Measurements from ENCODE around the gene FARS2. TPM values are rescaled to one million over a fixed set of nuclear protein-coding genes. Genes with fewer than 3 reads are reported as not detected.

Gene FARS2
- total and polyA plus RNA-seq, 9 of the 15 experiments (the other 6 are each of a cell fraction or from before 2014, with no cell fraction given), result 16.5 to 62.2 (median 27.0) TPM

DNA sequence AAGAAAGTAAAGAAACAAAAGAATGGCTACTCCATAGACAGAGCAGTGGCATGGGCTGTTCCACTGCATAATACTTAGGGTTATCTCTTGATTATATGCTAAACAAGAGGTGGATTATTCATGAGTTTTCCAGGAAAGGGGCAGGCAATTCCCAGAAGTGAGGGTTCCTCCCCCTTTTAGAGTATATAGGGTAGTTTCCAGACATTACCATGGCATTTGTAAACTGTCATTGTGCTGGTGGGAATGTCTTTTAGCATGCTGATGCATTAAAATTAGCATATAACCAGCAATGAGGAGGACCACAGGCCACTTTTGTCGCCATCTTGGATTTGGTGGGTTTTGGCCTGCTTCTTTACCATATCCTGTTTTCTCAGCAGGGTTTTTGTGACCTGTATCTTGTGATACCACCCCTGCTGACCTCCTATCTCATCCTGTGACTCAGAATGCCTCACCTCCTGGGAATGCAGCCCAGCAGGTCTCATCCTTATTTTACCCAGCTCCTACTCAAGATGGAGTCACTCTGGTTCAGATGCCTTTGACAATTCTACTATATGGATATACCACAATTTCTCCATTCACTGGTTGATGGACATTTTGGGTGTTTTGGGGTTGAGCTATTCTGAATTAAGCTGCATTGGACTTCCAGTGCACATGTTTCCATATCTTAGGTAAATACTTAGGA lies 280.6 kb downstream of the FARS2 start (continued):
- TF ChIP-seq, protein P1, sequence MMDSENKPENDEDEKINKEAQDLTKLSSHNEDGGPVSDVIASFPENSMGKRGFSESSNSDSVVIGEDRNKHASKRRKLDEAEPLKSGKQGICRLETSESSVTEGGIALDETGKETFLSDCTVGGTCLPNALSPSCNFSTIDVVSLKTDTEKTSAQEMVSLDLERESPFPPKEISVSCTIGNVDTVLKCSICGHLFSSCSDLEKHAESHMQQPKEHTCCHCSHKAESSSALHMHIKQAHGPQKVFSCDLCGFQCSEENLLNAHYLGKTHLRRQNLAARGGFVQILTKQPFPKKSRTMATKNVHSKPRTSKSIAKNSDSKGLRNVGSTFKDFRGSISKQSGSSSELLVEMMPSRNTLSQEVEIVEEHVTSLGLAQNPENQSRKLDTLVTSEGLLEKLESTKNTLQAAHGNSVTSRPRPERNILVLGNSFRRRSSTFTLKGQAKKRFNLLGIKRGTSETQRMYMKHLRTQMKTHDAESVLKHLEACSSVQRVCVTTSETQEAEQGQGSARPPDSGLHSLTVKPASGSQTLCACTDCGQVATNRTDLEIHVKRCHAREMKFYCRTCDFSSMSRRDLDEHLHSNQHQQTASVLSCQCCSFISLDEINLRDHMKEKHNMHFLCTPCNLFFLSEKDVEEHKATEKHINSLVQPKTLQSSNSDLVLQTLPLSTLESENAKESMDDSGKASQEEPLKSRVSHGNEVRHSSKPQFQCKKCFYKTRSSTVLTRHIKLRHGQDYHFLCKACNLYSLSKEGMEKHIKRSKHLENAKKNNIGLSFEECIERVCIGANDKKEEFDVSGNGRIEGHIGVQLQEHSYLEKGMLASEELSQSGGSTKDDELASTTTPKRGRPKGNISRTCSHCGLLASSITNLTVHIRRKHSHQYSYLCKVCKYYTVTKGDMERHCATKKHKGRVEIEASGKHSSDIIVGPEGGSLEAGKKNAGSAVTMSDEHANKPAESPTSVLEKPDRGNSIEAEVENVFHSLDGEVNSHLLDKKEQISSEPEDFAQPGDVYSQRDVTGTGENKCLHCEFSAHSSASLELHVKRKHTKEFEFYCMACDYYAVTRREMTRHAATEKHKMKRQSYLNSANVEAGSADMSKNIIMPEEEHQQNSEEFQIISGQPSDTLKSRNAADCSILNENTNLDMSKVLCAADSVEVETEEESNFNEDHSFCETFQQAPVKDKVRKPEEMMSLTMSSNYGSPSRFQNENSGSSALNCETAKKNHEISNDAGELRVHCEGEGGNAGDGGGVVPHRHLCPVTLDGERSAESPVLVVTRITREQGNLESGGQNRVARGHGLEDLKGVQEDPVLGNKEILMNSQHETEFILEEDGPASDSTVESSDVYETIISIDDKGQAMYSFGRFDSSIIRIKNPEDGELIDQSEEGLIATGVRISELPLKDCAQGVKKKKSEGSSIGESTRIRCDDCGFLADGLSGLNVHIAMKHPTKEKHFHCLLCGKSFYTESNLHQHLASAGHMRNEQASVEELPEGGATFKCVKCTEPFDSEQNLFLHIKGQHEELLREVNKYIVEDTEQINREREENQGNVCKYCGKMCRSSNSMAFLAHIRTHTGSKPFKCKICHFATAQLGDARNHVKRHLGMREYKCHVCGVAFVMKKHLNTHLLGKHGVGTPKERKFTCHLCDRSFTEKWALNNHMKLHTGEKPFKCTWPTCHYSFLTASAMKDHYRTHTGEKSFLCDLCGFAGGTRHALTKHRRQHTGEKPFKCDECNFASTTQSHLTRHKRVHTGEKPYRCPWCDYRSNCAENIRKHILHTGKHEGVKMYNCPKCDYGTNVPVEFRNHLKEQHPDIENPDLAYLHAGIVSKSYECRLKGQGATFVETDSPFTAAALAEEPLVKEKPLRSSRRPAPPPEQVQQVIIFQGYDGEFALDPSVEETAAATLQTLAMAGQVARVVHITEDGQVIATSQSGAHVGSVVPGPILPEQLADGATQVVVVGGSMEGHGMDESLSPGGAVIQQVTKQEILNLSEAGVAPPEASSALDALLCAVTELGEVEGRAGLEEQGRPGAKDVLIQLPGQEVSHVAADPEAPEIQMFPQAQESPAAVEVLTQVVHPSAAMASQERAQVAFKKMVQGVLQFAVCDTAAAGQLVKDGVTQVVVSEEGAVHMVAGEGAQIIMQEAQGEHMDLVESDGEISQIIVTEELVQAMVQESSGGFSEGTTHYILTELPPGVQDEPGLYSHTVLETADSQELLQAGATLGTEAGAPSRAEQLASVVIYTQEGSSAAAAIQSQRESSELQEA (IDR thresholded peaks at IDR 0.05; ENCODE audit: low read depth), result no peak
- TF ChIP-seq KLF6 (CRISPR knock-in tag; IDR thresholded peaks at IDR 0.05; ENCODE audit: borderline replicate concordance) (no peak), ZKSCAN3 (CRISPR knock-in tag; IDR thresholded peaks at IDR 0.05) (no peak), NFXL1 (CRISPR knock-in tag; IDR thresholded peaks at IDR 0.05) (0 out of 2 replicates have a peak, but pooled peaks have one; percentile 40), CREM (IDR thresholded peaks at IDR 0.05; ENCODE audit: low read depth) (no peak), ZNF124 (CRISPR knock-in tag; IDR thresholded peaks at IDR 0.05) (no peak), NCOR1 (IDR thresholded peaks at IDR 0.05) (peak; percentile 43), NEUROD1 (IDR thresholded peaks at IDR 0.05; ENCODE audit: borderline replicate concordance, low read depth, low read length, partially characterized antibody) (no peak), HDAC1 (IDR thresholded peaks at IDR 0.05) (no peak), MAZ (CRISPR knock-in tag; conservative IDR thresholded peaks at IDR 0.05 in 1 of 2, IDR thresholded peaks at IDR 0.05 in 1 of 2) (no peak), CBX3 (IDR thresholded peaks at IDR 0.05; ENCODE audit: borderline replicate concordance in 1 of 2, low read length in 2 of 2) (no peak), LARP7 (IDR thresholded peaks at IDR 0.05) (no peak), CBFA2T3 (IDR thresholded peaks at IDR 0.05) (peak; percentile 73), NFATC3 (IDR thresholded peaks at IDR 0.05) (no peak), ZNF785 (CRISPR knock-in tag; IDR thresholded peaks at IDR 0.05) (no peak), CTBP1 (IDR thresholded peaks at IDR 0.05; ENCODE audit: borderline replicate concordance) (peak; percentile 53; the same call in 1 of the 2 replicates), ARHGAP35 (IDR thresholded peaks at IDR 0.05; ENCODE audit: partially characterized antibody) (no peak), CEBPG (CRISPR knock-in tag; IDR thresholded peaks at IDR 0.05) (no peak), CEBPG (tag; conservative IDR thresholded peaks at IDR 0.05 in 1 of 2, IDR thresholded peaks at IDR 0.05 in 1 of 2) (no peak), DIDO1 (tag; IDR thresholded peaks at IDR 0.05; ENCODE audit: low read depth) (peak; percentile 72)
- TF ChIP-seq, protein P2, sequence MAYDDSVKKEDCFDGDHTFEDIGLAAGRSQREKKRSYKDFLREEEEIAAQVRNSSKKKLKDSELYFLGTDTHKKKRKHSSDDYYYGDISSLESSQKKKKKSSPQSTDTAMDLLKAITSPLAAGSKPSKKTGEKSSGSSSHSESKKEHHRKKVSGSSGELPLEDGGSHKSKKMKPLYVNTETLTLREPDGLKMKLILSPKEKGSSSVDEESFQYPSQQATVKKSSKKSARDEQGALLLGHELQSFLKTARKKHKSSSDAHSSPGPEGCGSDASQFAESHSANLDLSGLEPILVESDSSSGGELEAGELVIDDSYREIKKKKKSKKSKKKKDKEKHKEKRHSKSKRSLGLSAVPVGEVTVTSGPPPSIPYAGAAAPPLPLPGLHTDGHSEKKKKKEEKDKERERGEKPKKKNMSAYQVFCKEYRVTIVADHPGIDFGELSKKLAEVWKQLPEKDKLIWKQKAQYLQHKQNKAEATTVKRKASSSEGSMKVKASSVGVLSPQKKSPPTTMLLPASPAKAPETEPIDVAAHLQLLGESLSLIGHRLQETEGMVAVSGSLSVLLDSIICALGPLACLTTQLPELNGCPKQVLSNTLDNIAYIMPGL (CRISPR knock-in tag; IDR thresholded peaks at IDR 0.05), result no peak
